ENCODE measurements around the gene TUBGCP6.
"Not testable (repeated sequence)": the region's sequence is repeated elsewhere in the genome, so short reads cannot be mapped to it uniquely, and the experiment has no call there.

Gene TUBGCP6

GRCh38 chr22:50177537-50178470 lies 67.0 kb downstream of the TUBGCP6 start:
- no peak for DNase-seq

GRCh38 chr22:50176850-50177536 lies 67.8 kb downstream of the TUBGCP6 start:
- DNase-seq, result no peak

- DNase-seq, result no peak
Measured at GRCh38 chr22:50175921-50176849, 68.6 kb downstream of the TUBGCP6 start.

GRCh38 chr22:50175191-50175461 lies 69.7 kb downstream of the TUBGCP6 start:
- DNase-seq, result no peak

GRCh38 chr22:50174382-50175190 lies 70.2 kb downstream of the TUBGCP6 start:
- DNase-seq, result no peak

GRCh38 chr22:50173983-50174355 lies 70.9 kb downstream of the TUBGCP6 start:
- DNase-seq, result no peak

GRCh38 chr22:50173311-50173982 lies 71.4 kb downstream of the TUBGCP6 start:
- DNase-seq, result no peak

- no peak for DNase-seq
Measured at GRCh38 chr22:50171965-50172421, 72.8 kb downstream of the TUBGCP6 start.

GRCh38 chr22:50171319-50171964 lies 73.4 kb downstream of the TUBGCP6 start:
- no peak for DNase-seq

- no peak for DNase-seq
Measured at GRCh38 chr22:50170453-50171318, 74.1 kb downstream of the TUBGCP6 start, which contains the start of gene PANX2. Gene PANX2, plus strand, starts transcription at chr22:50170731. Its CDS starts 0 bp downstream, at chr22:50170731.

GRCh38 chr22:50169774-50170341 lies 75.0 kb downstream of the TUBGCP6 start:
- peak; percentile 79 for DNase-seq

- no peak for DNase-seq
Measured at GRCh38 chr22:50169181-50169759, 75.6 kb downstream of the TUBGCP6 start.

GRCh38 chr22:50168490-50169180 lies 76.2 kb downstream of the TUBGCP6 start:
- DNase-seq, result not testable (repeated sequence)

GRCh38 chr22:50167689-50168489 lies 76.9 kb downstream of the TUBGCP6 start:
- DNase-seq, result no peak

Measured in activated CD4-positive, alpha-beta T cell treated with anti-CD3 and anti-CD28 coated beads, Interleukin-2, Interleukin-6, amounts not matched to agents 100 ng/mL and 50 ng/mL, durations not matched to agents 16 hours and 8 hours (primary cell).